ENCODE data around the gene TXNRD1. TPM values are rescaled to one million over a fixed set of nuclear protein-coding genes. Genes with fewer than 3 reads are reported as not detected.

The TXNRD1 gene
- total and polyA plus RNA-seq, 4 donors = 23.6 to 70.8 (median 55.7) TPM

GRCh38 chr12:104376650-104377513 is 161.3 kb downstream of the TXNRD1 start:
- H3K27ac ChIP-seq (ENCODE audit: low read depth in 1 of 2, low read length in 2 of 2) = no peak overlapping the region
- H3K9ac ChIP-seq (ENCODE audit: low read depth in 1 of 2, low read length in 2 of 2) = no peak overlapping the region
- no peaks in the 10 kb centered on the region for H3K9me3 ChIP-seq (ENCODE audit: control insufficient read depth in 4 of 4, low read length in 3 of 4)
- WGBS = 90% methylated on average over 18 of the region's 18 CpGs
- H3K36me3 ChIP-seq (ENCODE audit: control insufficient read depth in 4 of 4, insufficient read depth in 3 of 4, low read depth in 1 of 4, low read length in 3 of 4) = no peaks in the 10 kb centered on the region
- no peak overlapping the region for H3K4me3 ChIP-seq (ENCODE audit: low read depth in 1 of 3, low read length in 3 of 3)
- no peaks in the 10 kb centered on the region for H3K27me3 ChIP-seq (ENCODE audit: control insufficient read depth in 4 of 4, insufficient read depth in 4 of 4, low read length in 3 of 4)
- no peak for TF ChIP-seq TAF1 (conservative IDR thresholded peaks at IDR 0.05)
- no peak for TF ChIP-seq FOXA2 (IDR thresholded peaks at IDR 0.05)
- TF ChIP-seq ATF3 (IDR thresholded peaks at IDR 0.05) = no peak
- no peak for TF ChIP-seq GABPA (IDR thresholded peaks at IDR 0.05 in 1 of 2, conservative IDR thresholded peaks at IDR 0.05 in 1 of 2)
- no peak for TF ChIP-seq EGR1 (IDR thresholded peaks at IDR 0.05; ENCODE audit: low read depth in 2 of 2)
- no peak for TF ChIP-seq JUND (IDR thresholded peaks at IDR 0.05)
- no peak for TF ChIP-seq CTCF (IDR thresholded peaks at IDR 0.05; ENCODE audit: low read depth, low read length, missing input control)
- no peak for TF ChIP-seq YY1 (IDR thresholded peaks at IDR 0.05)
- no peak for TF ChIP-seq NR2F2 (IDR thresholded peaks at IDR 0.05)
- no peak for TF ChIP-seq MAX (IDR thresholded peaks at IDR 0.05)
- TF ChIP-seq RAD21 (IDR thresholded peaks at IDR 0.05) = no peak
- DNase-seq (ENCODE audit: low spot score) = no peak
- peaks cover 0 to 3% (median 1%) of the 10 kb centered on the region in 4 donors for H3K4me1 ChIP-seq (ENCODE audit: control insufficient read depth in 4 of 4, insufficient read depth in 4 of 4, low read length in 3 of 4)

GRCh38 chr12:104377514-104377812 is 161.9 kb downstream of the TXNRD1 start:
- WGBS = 84% methylated on average over 5 of the region's 5 CpGs
- no peaks in the 10 kb centered on the region for H3K9me3 ChIP-seq (ENCODE audit: control insufficient read depth in 4 of 4, low read length in 3 of 4)
- H3K36me3 ChIP-seq (ENCODE audit: control insufficient read depth in 4 of 4, insufficient read depth in 3 of 4, low read depth in 1 of 4, low read length in 3 of 4) = no peaks in the 10 kb centered on the region
- H3K27ac ChIP-seq (ENCODE audit: low read depth in 1 of 2, low read length in 2 of 2) = no peak overlapping the region
- H3K9ac ChIP-seq (ENCODE audit: low read depth in 1 of 2, low read length in 2 of 2) = no peak overlapping the region
- TF ChIP-seq RAD21 (IDR thresholded peaks at IDR 0.05) = no peak
- no peak overlapping the region for H3K4me3 ChIP-seq (ENCODE audit: low read depth in 1 of 3, low read length in 3 of 3)
- DNase-seq (ENCODE audit: low spot score) = no peak
- no peaks in the 10 kb centered on the region for H3K27me3 ChIP-seq (ENCODE audit: control insufficient read depth in 4 of 4, insufficient read depth in 4 of 4, low read length in 3 of 4)
- H3K4me1 ChIP-seq (ENCODE audit: control insufficient read depth in 4 of 4, insufficient read depth in 4 of 4, low read length in 3 of 4) = peaks cover 0 to 5% (median 3%) of the 10 kb centered on the region in 4 donors

- DNase-seq (ENCODE audit: low spot score) = no peak
- H3K9ac ChIP-seq (ENCODE audit: low read depth in 1 of 2, low read length in 2 of 2) = no peak overlapping the region
- no peaks in the 10 kb centered on the region for H3K9me3 ChIP-seq (ENCODE audit: control insufficient read depth in 4 of 4, low read length in 3 of 4)
- no peak overlapping the region for H3K4me3 ChIP-seq (ENCODE audit: low read depth in 1 of 3, low read length in 3 of 3)
- no peaks in the 10 kb centered on the region for H3K36me3 ChIP-seq (ENCODE audit: control insufficient read depth in 4 of 4, insufficient read depth in 3 of 4, low read depth in 1 of 4, low read length in 3 of 4)
- H3K27ac ChIP-seq (ENCODE audit: low read depth in 1 of 2, low read length in 2 of 2) = no peak overlapping the region
- TF ChIP-seq FOXA1 (IDR thresholded peaks at IDR 0.05) (no peak), ATF3 (IDR thresholded peaks at IDR 0.05) (no peak), CTCF (IDR thresholded peaks at IDR 0.05; ENCODE audit: low read depth, low read length, missing input control) (no peak), SP1 (IDR thresholded peaks at IDR 0.05) (no peak), GABPA (IDR thresholded peaks at IDR 0.05 in 1 of 2, conservative IDR thresholded peaks at IDR 0.05 in 1 of 2) (no peak)
- no peaks in the 10 kb centered on the region for H3K27me3 ChIP-seq (ENCODE audit: control insufficient read depth in 4 of 4, insufficient read depth in 4 of 4, low read length in 3 of 4)
- WGBS = 87% methylated on average over 4 of the region's 4 CpGs
- H3K4me1 ChIP-seq (ENCODE audit: control insufficient read depth in 4 of 4, insufficient read depth in 4 of 4, low read length in 3 of 4) = peaks cover 0 to 5% (median 3%) of the 10 kb centered on the region in 4 donors
Measured at GRCh38 chr12:104378427-104378826, 162.8 kb downstream of the TXNRD1 start.
